ENCODE data around the gene TM9SF4.

TM9SF4 gene

DNA sequence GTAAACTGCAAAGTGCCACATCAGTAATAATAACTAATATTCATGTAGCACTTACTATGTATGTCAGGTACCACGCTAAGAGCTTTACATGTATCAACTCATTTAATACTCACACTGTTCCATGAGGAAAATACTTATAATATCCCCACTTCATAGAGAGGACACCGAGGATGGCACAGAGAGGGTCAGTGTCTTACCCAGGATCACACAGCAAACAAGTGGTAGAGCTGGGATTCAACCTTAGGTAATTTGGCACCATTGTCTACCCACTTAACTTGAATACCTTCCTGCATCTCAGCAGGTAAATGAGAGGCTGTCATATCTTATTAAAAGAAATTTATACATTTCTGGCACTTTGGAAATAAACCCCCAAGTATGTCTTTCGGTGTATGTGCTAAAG, 106.2 kb downstream of the TM9SF4 start:
- no peak for DNase-seq

DNA sequence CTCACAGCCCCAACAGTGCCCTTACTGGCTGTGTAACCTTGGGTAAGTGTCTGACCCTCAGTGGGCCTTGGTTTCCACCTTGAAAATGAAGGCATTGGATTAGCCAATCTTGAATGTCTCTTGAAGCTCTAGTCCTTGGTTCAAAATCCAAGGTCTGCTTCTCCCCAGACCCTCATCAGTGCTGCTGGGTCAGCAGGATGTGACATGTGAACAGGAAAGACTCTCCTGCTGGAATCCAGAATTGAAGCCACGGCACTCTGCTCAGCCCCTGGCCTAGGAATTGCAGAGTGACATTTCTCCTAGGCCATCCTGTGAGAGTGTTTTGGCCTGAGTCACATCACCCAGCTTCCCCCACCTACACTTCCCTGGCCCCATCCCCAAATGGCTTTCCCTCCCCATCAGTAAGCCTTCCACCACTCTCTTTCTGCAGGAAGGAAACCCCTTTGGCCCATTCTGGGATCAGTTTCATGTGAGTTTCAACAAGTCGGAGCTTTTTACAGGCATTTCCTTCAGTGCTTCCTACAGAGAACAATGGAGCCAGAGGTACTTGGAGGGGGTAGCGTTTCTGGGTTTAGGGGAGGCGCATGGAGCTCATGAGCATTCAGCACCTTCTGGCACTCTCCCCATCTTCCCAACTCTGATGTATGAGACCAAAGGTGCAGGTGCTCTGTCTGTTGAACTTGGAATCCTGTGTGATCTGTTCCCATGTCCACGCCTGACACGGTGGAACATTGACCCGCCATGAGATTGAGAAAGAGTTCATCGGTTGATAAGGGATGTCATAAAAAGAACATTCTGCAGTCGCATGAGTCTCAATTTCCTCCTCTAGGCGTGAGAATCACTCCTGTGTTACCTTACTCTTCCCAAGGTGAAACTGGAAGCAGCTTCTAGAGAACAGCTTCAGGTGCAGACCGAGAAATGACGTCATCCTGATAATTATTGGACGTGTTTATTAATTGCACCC, 106.9 kb downstream of the TM9SF4 start:
- no peak for DNase-seq
